Suprapubic skin (tissue), 3 donors: ENCODE measurements around the gene WDR89.

Source experiments
- CTCF ChIP-seq, 2 donors: fragments of 200-600 bp in 1 of 2; fragments of 450-650 bp in 1 of 2; sonication (generic) in 1 of 2; IDR thresholded peaks; one replicate each; pipeline ENCODE4 v1.5.1; 2016 to 2019; ENCODE audit warnings: antibody characterized with exemption in 2 of 2, mild to moderate bottlenecking in 1 of 2, moderate library complexity in 1 of 2
- EP300 ChIP-seq: sonication (generic); formaldehyde crosslinking; IDR thresholded peaks from one replicate; pipeline ENCODE4 v1.6.1; 2017; ENCODE audit warnings: antibody characterized with exemption
- POLR2A ChIP-seq, 2 donors: fragments of 450-650 bp; IDR thresholded peaks; one replicate each; pipeline ENCODE4 v1.6.1; 2017; ENCODE audit warnings: antibody characterized with exemption in 2 of 2, mild to moderate bottlenecking in 2 of 2, moderate library complexity in 2 of 2

GRCh38 chr14:63547798-63548335 lies 93.8 kb downstream of the WDR89 start:
- TF ChIP-seq CTCF (IDR thresholded peaks at IDR 0.05) (no peak), POLR2A (IDR thresholded peaks at IDR 0.05) (no peak), EP300 (no peak)
